SKM-1 (cell line): ENCODE data around the gene SUDS3.
"Not testable (repeated sequence)": the region's sequence is repeated elsewhere in the genome, so short reads cannot be mapped to it uniquely, and the experiment has no call there.

ENCODE experiments used
- DNase-seq: peaks from one replicate; lab custom pipeline; 2025; ENCODE audit not compliant: unreplicated experiment; lab: John Stamatoyannopoulos, UW

Gene SUDS3

GRCh38 chr12:118391836-118392235, 15.5 kb downstream of the SUDS3 start:
- DNase-seq, result no peak

- DNase-seq, result no peak
These were observed 21.5 kb downstream of the SUDS3 start for GRCh38 chr12:118397708-118398440.

- DNase-seq, result no peak
These were observed 22.2 kb downstream of the SUDS3 start for GRCh38 chr12:118398524-118398923.

- DNase-seq, result peak; percentile 1
These were observed 22.6 kb downstream of the SUDS3 start for GRCh38 chr12:118398940-118399339.

- no peak for DNase-seq
These were observed 25.9 kb downstream of the SUDS3 start for GRCh38 chr12:118402251-118402650.

- DNase-seq, result no peak
These were observed 28.6 kb downstream of the SUDS3 start for GRCh38 chr12:118404876-118405521.

- DNase-seq, result not testable (repeated sequence)
These were observed 31.9 kb downstream of the SUDS3 start for GRCh38 chr12:118408241-118408640.

- no peak for DNase-seq
These were observed 33.5 kb downstream of the SUDS3 start for GRCh38 chr12:118409834-118410233.

- DNase-seq, result no peak
These were observed 41.6 kb downstream of the SUDS3 start for GRCh38 chr12:118417942-118418341.

GRCh38 chr12:118418385-118419057, 42.2 kb downstream of the SUDS3 start:
- no peak for DNase-seq

GRCh38 chr12:118420673-118421072, 44.3 kb downstream of the SUDS3 start:
- DNase-seq, result no peak

- no peak for DNase-seq
These were observed 48.5 kb downstream of the SUDS3 start for GRCh38 chr12:118424884-118425283.

GRCh38 chr12:118425364-118425763, 49.0 kb downstream of the SUDS3 start:
- no peak for DNase-seq

GRCh38 chr12:118427819-118428218, 51.5 kb downstream of the SUDS3 start:
- no peak for DNase-seq

- DNase-seq, result no peak
These were observed 52.3 kb downstream of the SUDS3 start for GRCh38 chr12:118428643-118429042.

GRCh38 chr12:118429688-118430383, 53.5 kb downstream of the SUDS3 start:
- no peak for DNase-seq

- DNase-seq, result no peak
These were observed 54.2 kb downstream of the SUDS3 start for GRCh38 chr12:118430516-118430915.

GRCh38 chr12:118432812-118433545, 56.6 kb downstream of the SUDS3 start:
- DNase-seq, result no peak

- no peak for DNase-seq
These were observed 59.8 kb downstream of the SUDS3 start for GRCh38 chr12:118436002-118436730.

GRCh38 chr12:118436986-118437385, 60.6 kb downstream of the SUDS3 start:
- no peak for DNase-seq
